ENCODE results near the gene SBK2.

Gene SBK2

GRCh38 chr19:55485439-55486011 lies 51.4 kb downstream of the SBK2 start:
- Histone ChIP-seq H3K9me2 (replicated peaks; ENCODE audit: insufficient read depth, low read length) (no peaks in the 10 kb centered on the region), H3K27me3 (ENCODE audit: low read length) (no peaks in the 10 kb centered on the region), H3K9me3 (ENCODE audit: insufficient read depth, low read length) (no peaks in the 10 kb centered on the region), H3K36me3 (ENCODE audit: low read length) (no peaks in the 10 kb centered on the region), H3F3A (ENCODE audit: insufficient read depth) (0 out of 2 replicates have a peak, but pooled peaks cover 3% of the 10 kb centered on the region), H3K4me3 (ENCODE audit: insufficient read depth, low read length, poor library complexity, severe bottlenecking) (peak overlapping the region; percentile 73), H3K27ac (ENCODE audit: low read depth, low read length) (no peak overlapping the region), H4K20me1 (ENCODE audit: low read depth, low read length) (no peaks in the 10 kb centered on the region), H3K9ac (ENCODE audit: low read length) (peak overlapping the region; percentile 64), H2AFZ (ENCODE audit: low read depth, low read length, severe bottlenecking) (peak overlapping the region; percentile 63), H3K4me2 (ENCODE audit: low read depth, low read length, poor library complexity, severe bottlenecking) (peak overlapping the region; percentile 75), H3K79me2 (ENCODE audit: insufficient read depth, low read length) (no peaks in the 10 kb centered on the region)
- TF ChIP-seq, protein P1, sequence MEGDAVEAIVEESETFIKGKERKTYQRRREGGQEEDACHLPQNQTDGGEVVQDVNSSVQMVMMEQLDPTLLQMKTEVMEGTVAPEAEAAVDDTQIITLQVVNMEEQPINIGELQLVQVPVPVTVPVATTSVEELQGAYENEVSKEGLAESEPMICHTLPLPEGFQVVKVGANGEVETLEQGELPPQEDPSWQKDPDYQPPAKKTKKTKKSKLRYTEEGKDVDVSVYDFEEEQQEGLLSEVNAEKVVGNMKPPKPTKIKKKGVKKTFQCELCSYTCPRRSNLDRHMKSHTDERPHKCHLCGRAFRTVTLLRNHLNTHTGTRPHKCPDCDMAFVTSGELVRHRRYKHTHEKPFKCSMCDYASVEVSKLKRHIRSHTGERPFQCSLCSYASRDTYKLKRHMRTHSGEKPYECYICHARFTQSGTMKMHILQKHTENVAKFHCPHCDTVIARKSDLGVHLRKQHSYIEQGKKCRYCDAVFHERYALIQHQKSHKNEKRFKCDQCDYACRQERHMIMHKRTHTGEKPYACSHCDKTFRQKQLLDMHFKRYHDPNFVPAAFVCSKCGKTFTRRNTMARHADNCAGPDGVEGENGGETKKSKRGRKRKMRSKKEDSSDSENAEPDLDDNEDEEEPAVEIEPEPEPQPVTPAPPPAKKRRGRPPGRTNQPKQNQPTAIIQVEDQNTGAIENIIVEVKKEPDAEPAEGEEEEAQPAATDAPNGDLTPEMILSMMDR (IDR thresholded peaks at IDR 0.05; ENCODE audit: insufficient read depth, low read length, poor library complexity, severe bottlenecking): no peak
- TF ChIP-seq EZH2phosphoT487 (conservative IDR thresholded peaks at IDR 0.05; ENCODE audit: low read length): no peak

GRCh38 chr19:55484593-55485438 lies 52.1 kb downstream of the SBK2 start, which contains the start of gene NAT14:
NAT14 (plus strand) TSS chr19:55485188; CDS start chr19:55485709, 521 bp downstream.
- Histone ChIP-seq H4K20me1 (ENCODE audit: low read depth, low read length) (no peaks in the 10 kb centered on the region), H3K36me3 (ENCODE audit: low read length) (no peaks in the 10 kb centered on the region), H3K27ac (ENCODE audit: low read depth, low read length) (no peak within 1 kb of the TSS), H3K9ac (ENCODE audit: low read length) (peak within 1 kb of the TSS; percentile 64), H3K9me3 (ENCODE audit: insufficient read depth, low read length) (no peaks in the 10 kb centered on the region), H3K27me3 (ENCODE audit: low read length) (no peaks in the 10 kb centered on the region), H3K4me3 (ENCODE audit: insufficient read depth, low read length, poor library complexity, severe bottlenecking) (peak within 1 kb of the TSS; percentile 73), H3F3A (ENCODE audit: insufficient read depth) (0 out of 2 replicates have a peak, but pooled peaks cover 3% of the 10 kb centered on the region), H3K4me2 (ENCODE audit: low read depth, low read length, poor library complexity, severe bottlenecking) (peak within 1 kb of the TSS; percentile 75), H3K79me2 (ENCODE audit: insufficient read depth, low read length) (no peaks in the 10 kb centered on the region), H3K9me2 (replicated peaks; ENCODE audit: insufficient read depth, low read length) (no peaks in the 10 kb centered on the region), H2AFZ (ENCODE audit: low read depth, low read length, severe bottlenecking) (peak within 1 kb of the TSS; percentile 63)
- TF ChIP-seq, protein P1 (IDR thresholded peaks at IDR 0.05; ENCODE audit: insufficient read depth, low read length, poor library complexity, severe bottlenecking): no peak
- TF ChIP-seq EZH2phosphoT487 (conservative IDR thresholded peaks at IDR 0.05; ENCODE audit: low read length): no peak

DNA sequence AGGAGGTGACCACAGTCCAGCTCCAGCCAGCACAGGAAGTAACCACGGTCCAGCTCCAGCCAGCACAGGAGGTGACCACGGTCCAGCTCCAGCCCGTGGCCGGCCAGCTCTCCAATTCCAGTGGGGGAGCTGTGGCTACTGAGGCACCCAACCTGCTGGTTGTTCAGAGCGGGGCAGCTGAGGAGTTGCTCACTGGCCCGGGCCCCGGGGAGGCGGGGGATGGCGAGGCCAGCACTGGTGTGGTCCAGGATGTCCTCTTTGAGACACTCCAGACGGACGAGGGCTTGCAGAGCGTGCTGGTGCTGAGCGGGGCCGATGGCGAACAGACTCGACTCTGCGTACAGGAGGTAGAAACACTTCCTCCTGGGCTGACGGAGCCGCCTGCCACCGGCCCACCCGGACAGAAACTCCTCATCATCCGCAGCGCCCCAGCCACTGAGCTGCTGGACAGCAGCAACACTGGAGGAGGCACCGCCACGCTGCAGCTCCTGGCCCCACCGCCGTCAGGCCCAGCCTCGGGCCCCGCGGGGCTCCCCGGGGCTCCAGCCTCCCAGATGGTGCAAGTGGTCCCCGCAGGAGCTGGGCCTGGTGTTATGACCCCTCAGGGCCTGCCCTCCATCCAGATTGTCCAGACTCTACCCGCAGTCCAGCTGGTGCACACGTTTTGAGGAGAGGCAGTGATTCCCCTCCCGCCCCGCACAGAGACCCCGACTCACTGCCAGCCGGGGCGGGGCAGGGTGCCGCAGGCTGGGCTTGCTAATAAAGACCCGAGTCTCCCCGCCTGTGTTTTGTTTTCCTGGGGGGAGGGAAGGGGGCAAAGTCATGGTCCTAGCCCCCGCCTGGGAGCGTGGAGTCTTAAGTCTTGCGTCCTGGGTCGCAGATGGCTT lies 53.0 kb downstream of the SBK2 start:
- H4K20me1 ChIP-seq (ENCODE audit: low read depth, low read length): no peaks in the 10 kb centered on the region
- no peaks in the 10 kb centered on the region for H3K9me3 ChIP-seq (ENCODE audit: insufficient read depth, low read length)
- no peak overlapping the region for H2AFZ ChIP-seq (ENCODE audit: low read depth, low read length, severe bottlenecking)
- no peak overlapping the region for H3K27ac ChIP-seq (ENCODE audit: low read depth, low read length)
- H3K4me2 ChIP-seq (ENCODE audit: low read depth, low read length, poor library complexity, severe bottlenecking): peak overlapping the region; percentile 75
- H3K79me2 ChIP-seq (ENCODE audit: insufficient read depth, low read length): peaks cover 5% of the 10 kb centered on the region; the same call in 1 of the 2 replicates
- H3K36me3 ChIP-seq (ENCODE audit: low read length): no peaks in the 10 kb centered on the region
- H3K4me3 ChIP-seq (ENCODE audit: insufficient read depth, low read length, poor library complexity, severe bottlenecking): peak overlapping the region; percentile 73
- no peaks in the 10 kb centered on the region for H3K9me2 ChIP-seq (replicated peaks; ENCODE audit: insufficient read depth, low read length)
- 0 out of 2 replicates have a peak, but pooled peaks cover 3% of the 10 kb centered on the region for H3F3A ChIP-seq (ENCODE audit: insufficient read depth)
- no peaks in the 10 kb centered on the region for H3K27me3 ChIP-seq (ENCODE audit: low read length)
- peak overlapping the region; percentile 64 for H3K9ac ChIP-seq (ENCODE audit: low read length)
- no peak for TF ChIP-seq EZH2phosphoT487 (conservative IDR thresholded peaks at IDR 0.05; ENCODE audit: low read length)
- TF ChIP-seq, protein P1 (IDR thresholded peaks at IDR 0.05; ENCODE audit: insufficient read depth, low read length, poor library complexity, severe bottlenecking): no peak
